GM19099 (cell line): Measurements from ENCODE around the gene CRACR2A.

Experiments used
- POLR2A ChIP-seq: IDR thresholded peaks from 3 replicates; pipeline ENCODE4 v1.6.1; 2011; ENCODE audit warnings: low read depth; ENCODE audit not compliant: insufficient read length; ENCODE audit errors: extremely low read depth

The CRACR2A gene

GRCh38 chr12:3741882-3742672 lies 10.8 kb downstream of the CRACR2A start:
- TF ChIP-seq POLR2A: no peak

- TF ChIP-seq POLR2A: no peak
Observed at GRCh38 chr12:3740480-3741231, 12.3 kb downstream of the CRACR2A start.

- TF ChIP-seq POLR2A: no peak
Observed at GRCh38 chr12:3735432-3735831, 17.5 kb downstream of the CRACR2A start.

DNA sequence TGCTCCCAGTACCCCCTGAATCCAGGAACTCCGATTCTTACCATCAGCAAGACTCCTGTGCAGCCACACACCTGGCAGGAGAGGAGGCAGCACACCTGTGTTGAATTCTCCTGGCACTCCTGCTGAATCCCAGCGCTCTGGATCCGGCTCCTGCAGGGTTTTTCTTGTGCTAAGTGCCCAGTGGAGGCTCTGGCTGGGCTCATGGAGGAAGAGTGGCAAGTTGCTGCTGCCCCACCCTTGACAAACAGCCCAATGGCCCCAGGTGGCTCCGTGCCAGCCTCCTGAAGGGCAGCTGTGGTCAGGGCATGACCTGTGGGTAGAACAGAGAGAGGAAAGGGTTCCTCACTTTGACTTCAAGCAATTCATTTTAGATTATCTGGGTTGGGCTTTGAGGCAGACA lies 20.0 kb downstream of the CRACR2A start:
- no peak for TF ChIP-seq POLR2A

GRCh38 chr12:3730111-3730510 lies 22.8 kb downstream of the CRACR2A start:
- TF ChIP-seq POLR2A: no peak

DNA sequence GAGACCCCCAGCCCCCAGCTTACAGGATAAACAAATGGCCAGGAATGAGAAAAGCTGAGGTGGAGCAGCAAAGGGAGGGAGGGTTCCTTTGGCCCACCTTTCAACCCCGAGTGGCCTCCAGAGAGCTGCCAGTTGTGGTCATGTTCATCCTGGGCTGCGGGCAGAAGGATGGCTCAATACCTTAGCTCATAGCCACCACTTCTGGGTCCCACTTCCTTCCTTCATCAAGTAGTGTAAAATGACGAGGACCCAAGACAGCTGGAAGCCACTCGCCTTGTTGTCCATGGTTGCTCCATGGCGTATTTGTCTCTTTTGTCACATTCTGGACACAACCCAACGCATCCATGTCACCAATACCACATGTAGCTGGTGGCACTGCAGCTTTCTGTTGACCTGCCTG lies 24.2 kb downstream of the CRACR2A start:
- TF ChIP-seq POLR2A: no peak

- no peak for TF ChIP-seq POLR2A
Observed at GRCh38 chr12:3727877-3728632, 24.9 kb downstream of the CRACR2A start.

- TF ChIP-seq POLR2A: no peak
Observed at GRCh38 chr12:3727354-3727753, 25.6 kb downstream of the CRACR2A start.

GRCh38 chr12:3726456-3726855 lies 26.5 kb downstream of the CRACR2A start:
- TF ChIP-seq POLR2A: no peak

- TF ChIP-seq POLR2A: no peak
Observed at GRCh38 chr12:3725388-3726115, 27.4 kb downstream of the CRACR2A start.

DNA sequence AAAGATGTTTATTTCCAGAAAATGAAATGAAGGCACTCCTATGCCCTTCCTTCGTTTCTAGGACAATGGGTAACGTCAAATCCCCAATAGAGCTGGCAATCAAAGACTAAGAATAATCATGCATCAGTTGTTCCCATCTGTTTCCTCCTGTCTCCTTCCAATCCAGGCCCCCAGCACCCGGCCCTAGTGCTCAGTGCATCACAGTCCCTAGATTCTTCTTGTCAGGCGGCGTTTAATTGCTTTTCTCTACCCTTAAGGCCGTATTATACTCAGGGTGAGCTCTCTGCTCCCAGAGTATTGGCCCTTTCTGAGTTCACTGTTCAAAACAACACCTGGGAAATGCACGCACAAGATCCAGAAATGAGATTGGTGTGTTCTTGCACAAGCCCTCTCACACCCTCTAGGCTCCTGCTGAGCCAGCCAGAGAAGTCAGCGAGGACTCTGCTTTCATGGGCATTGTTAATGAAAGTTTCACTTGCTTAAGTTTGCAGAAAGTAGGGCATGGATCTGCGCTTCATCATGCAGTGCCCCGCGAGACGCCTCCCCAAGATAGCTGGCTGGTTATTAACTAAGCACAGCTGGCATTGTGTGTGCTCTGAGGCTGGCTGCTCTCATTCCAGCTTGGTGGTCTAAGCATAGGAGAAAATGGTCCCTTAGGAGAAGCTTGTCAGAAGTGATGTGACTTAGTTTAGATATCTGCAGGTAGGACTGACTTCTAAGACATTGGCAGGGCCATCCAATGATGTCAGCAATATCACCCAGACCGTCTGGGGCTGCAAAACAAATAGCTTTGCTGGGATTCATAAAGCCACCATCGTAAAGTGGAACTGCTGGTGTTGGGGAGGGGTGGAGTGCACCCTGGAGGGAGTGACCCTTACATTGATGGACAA lies 28.7 kb downstream of the CRACR2A start:
- TF ChIP-seq POLR2A: no peak

GRCh38 chr12:3722368-3722767 lies 30.5 kb downstream of the CRACR2A start:
- no peak for TF ChIP-seq POLR2A

- TF ChIP-seq POLR2A: no peak
Observed at GRCh38 chr12:3720772-3721171, 32.1 kb downstream of the CRACR2A start.

DNA sequence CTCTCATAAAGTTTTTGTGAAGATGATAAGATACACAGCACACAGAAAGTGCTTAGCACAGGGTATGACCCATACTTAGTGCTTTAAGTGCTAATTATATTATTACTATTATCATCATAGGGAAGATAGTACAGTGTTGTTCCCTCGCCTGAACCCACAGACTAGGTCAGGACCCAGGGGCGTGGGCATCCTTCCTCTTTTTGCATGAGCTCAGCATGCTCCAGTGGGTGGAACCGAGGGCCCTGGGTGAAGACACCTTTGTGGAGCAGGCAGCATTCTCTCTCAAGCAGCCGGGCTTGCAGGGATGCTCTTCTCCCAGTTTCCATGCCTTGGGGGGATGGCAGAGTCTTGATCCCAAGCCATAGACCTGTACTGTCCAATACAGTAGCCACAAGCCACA lies 34.8 kb downstream of the CRACR2A start:
- TF ChIP-seq POLR2A: no peak
